OCI-LY7 (cell line): ENCODE results near the gene KRTAP2-4.

Source experiments
- EZH2phosphoT487 ChIP-seq: fragments of 200-600 bp; sonication (generic); IDR thresholded peaks from 2 replicates; pipeline ENCODE4 v1.6.1; 2018; ENCODE audit warnings: low read depth, borderline replicate concordance, mild to moderate bottlenecking, mixed run types, antibody characterized with exemption, low read length, moderate library complexity, mixed read lengths
- TF ChIP-seq, protein P1 (sequence below): fragments of 200-600 bp; sonication (generic); conservative IDR thresholded peaks from 2 replicates; pipeline ENCODE4 v1.5.1; 2014; ENCODE audit warnings: mild to moderate bottlenecking, antibody characterized with exemption, low read length, moderate library complexity, mixed read lengths

DNA sequence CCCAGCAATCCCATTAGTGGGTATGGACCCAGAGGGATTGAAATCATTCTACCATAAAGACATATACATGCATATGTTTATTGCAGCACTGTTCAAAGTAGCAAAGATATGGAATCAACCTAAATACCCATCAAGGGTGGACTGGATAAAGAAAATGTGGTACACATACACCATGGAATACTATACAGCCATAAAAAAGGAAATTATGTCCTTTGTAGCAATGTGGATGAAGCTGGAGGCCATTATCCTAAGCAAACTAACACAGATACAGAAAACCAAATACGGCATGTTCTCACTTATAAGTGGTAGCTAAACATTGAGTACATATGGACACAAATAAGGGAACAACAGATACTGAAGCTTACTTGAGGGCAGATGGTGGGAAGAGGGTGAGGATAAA, 8.1 kb downstream of the KRTAP2-4 start:
- TF ChIP-seq, protein P1, sequence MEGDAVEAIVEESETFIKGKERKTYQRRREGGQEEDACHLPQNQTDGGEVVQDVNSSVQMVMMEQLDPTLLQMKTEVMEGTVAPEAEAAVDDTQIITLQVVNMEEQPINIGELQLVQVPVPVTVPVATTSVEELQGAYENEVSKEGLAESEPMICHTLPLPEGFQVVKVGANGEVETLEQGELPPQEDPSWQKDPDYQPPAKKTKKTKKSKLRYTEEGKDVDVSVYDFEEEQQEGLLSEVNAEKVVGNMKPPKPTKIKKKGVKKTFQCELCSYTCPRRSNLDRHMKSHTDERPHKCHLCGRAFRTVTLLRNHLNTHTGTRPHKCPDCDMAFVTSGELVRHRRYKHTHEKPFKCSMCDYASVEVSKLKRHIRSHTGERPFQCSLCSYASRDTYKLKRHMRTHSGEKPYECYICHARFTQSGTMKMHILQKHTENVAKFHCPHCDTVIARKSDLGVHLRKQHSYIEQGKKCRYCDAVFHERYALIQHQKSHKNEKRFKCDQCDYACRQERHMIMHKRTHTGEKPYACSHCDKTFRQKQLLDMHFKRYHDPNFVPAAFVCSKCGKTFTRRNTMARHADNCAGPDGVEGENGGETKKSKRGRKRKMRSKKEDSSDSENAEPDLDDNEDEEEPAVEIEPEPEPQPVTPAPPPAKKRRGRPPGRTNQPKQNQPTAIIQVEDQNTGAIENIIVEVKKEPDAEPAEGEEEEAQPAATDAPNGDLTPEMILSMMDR = no peak
- no peak for TF ChIP-seq EZH2phosphoT487
